ENCODE results near the gene PRSS50.

- TF ChIP-seq CTCF (IDR thresholded peaks at IDR 0.05 in 4 of 5, conservative IDR thresholded peaks at IDR 0.05 in 1 of 5) (peak in 3 of 5 experiments; percentile 18 to 40 (median 35)), POLR2A (IDR thresholded peaks at IDR 0.05) (no peak)
These were observed 54.0 kb downstream of the PRSS50 start for GRCh38 chr3:46663591-46664135.

Data from gastrocnemius medialis (tissue), 4 donors.